ENCODE results near the gene MMRN2.

The MMRN2 gene

DNA sequence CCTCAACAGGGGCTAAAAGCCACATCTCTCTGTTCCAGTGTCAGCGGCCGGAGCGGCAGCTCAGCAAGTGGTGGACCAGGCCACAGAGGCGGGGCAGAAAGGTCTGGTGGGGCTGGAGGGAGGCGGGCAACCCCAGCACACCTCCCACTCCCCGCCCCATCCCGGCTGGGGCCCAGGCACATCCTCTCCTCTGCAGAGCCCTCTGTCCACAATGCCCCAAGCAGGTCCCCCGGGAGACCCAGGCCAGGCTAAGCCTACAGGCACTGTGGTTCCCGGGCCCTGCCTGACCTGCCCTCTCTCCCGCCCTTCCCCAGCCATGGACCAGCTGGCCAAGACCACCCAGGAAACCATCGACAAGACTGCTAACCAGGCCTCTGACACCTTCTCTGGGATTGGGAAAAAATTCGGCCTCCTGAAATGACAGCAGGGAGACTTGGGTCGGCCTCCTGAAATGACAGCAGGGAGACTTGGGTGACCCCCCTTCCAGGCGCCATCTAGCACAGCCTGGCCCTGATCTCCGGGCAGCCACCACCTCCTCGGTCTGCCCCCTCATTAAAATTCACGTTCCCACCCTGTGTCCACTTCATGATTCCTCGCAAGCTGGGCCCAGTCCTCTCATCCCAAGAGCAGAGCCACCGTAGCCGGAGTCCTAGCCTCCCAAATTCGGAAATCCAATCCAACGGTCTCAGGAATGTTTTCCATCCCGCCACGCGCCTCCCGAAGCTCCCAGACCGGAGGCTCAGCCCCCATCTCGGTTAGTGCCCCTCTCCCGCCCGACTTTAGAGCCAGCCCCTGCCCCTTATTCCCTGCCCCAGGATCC, 13.0 kb upstream of the MMRN2 start:
- DNase-seq = peak; percentile 68

DNA sequence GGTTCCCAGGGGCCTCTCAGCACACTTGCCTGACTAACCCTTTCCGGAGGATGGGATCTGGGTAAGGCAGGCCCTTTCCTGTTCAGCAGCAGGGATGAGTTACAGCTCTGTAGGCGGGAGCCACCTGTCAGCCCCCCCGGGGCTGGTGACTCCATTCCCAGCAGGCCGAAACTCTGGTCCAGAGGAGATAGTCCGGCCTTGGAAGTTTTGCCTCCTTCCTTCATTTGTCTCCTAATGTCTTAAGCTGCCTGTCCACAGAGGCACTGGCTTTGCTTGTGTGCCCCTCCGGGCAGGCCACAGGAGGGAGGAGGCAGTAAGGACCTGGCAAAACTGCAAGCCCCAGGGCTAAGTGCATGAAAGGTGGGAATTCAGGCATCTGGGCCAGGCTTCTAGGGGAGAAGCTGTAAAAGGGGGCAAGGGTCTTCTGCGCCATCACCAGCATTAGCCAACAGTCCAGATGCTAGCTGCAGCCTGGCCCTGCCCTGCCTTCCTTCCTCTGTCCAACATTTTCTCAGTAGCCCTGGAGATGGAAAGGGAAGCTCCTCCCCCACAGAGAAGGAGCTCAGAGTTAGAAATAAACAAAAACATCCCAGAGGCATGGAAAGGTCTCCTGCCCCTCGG, 12.1 kb upstream of the MMRN2 start:
- peak; percentile 39 for DNase-seq

GRCh38 chr10:86968994-86969355, 11.6 kb upstream of the MMRN2 start:
- DNase-seq = no peak

DNA sequence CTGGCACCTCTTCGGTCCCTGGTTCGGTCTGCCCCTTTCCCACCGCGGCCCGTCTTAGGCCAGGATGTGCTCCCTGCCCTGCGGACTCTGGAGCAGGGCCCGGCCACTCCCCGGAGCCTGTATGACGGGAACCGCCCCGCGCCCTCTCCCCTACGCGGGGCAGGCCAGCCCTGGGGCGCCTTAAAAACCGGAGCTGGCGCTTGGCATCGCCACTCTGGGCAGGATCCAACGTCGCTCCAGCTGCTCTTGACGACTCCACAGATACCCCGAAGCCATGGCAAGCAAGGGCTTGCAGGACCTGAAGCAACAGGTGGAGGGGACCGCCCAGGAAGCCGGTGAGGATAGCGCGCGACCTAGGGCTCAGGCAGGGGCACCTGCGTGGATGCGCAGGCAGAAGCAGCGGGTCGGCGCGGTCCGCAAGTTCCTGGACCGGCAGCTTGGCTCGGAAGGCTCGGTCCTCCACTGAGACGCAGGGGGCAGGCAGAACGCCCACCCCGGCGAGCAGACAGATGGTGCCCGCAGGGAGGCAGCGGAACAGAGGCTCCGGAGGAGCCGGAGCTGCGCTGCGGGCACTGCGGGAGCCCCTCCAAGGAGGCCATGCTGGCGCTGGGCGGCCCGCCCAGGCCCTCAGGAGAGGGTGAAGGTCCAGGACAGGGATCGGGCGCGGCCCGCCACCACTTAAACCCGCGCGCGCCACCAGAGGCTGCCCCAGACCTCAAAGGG, 11.0 kb upstream of the MMRN2 start, which contains the start of gene ADIRF:
Gene ADIRF, plus strand, starts transcription at position 212 of the 723 bp plus-strand sequence. Its CDS starts 63 bp downstream, at position 275.
- peak; percentile 56 for DNase-seq

- DNase-seq = no peak
These were observed 10.1 kb upstream of the MMRN2 start for GRCh38 chr10:86967481-86967941.

DNA sequence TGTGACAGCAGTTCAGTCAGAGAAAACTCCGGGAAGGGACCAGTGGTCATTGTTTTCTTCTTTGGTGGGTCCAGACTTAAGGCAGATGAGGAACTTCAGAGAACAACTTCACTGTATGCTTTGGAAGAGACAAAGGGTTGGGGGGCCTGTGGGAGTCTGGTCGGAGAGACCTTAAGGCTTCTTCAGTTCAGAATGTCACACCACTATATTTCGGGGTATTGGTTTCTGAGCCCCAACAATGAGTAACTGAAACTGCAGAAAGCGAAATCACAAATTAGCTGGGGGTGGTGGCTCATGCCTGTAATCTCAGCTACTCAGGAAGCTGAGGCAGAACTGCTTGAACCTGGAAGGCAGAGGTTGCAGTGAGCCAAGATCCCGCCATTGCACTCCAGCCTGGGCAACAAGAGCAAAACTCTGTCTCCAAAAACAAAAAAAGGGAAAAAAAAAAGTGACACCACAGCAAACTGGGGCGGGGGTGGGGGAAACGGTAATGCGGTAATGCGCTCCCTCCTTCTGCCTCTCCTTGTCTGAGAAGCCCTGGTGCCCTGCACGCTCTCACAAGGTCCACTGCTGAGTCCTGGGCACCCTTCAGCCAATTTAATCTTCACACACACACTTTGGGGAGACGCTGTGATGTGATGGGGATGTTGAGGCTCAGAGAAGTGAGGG, 8.7 kb upstream of the MMRN2 start:
- DNase-seq = no peak

- DNase-seq = no peak
These were observed 7.4 kb upstream of the MMRN2 start for GRCh38 chr10:86964847-86965190.

- no peak for DNase-seq
These were observed 6.8 kb upstream of the MMRN2 start for GRCh38 chr10:86964061-86964846.

- no peak for DNase-seq
These were observed 6.0 kb upstream of the MMRN2 start for GRCh38 chr10:86963341-86963919.

DNA sequence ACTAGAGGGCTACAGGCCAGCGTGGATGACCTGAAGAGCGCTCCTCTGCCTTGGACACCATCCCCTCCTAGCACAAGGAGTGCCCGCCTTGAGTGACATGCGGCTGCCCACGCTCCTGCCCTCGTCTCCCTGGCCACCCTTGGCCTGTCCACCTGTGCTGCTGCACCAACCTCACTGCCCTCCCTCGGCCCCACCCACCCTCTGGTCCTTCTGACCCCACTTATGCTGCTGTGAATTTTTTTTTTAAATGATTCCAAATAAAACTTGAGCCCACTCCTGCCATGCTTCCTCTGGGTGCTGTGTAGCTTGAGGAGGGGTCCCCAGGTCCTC, 5.5 kb upstream of the MMRN2 start:
- no peak for DNase-seq

DNA sequence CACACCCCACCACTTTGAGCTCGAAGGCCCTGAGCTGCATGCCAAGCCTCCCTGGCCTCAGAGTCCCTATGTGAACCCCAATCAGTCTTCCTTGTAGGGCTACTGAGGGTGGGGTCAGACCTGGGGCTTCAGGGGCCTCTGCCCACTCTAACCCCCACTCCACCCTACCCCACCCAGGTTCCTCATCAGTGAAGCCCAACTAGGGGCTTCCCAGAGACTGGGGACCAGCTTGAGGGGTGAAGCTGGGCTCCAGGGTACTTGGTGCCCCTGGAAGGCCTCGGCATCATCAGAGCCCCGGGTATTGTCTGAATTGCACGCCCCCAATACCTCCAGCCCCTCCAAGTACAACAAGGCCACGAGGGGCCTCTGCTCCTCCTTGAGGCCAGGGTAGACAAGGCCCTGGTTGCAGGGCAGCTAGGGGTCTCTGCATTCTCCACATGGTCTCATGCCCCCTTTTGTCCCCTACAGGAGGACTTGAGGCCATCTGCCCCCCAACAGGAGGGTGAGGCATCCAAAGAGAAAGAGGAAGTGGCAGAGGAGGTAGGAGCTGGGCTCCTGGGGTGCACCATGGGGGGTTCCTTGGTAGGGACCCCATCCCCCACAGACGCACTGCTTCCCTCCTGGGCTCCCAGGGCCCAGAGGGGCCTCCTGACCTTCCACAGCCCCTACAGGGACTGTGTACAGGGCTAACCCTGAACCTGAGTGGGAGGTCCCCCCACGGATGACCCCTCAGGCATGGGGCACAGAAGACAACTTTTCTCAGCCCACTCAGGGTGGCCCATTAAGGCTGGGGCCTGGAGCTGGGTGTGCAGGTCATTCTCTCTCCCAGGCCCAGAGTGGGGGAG, 4.9 kb upstream of the MMRN2 start:
- no peak for DNase-seq

DNA sequence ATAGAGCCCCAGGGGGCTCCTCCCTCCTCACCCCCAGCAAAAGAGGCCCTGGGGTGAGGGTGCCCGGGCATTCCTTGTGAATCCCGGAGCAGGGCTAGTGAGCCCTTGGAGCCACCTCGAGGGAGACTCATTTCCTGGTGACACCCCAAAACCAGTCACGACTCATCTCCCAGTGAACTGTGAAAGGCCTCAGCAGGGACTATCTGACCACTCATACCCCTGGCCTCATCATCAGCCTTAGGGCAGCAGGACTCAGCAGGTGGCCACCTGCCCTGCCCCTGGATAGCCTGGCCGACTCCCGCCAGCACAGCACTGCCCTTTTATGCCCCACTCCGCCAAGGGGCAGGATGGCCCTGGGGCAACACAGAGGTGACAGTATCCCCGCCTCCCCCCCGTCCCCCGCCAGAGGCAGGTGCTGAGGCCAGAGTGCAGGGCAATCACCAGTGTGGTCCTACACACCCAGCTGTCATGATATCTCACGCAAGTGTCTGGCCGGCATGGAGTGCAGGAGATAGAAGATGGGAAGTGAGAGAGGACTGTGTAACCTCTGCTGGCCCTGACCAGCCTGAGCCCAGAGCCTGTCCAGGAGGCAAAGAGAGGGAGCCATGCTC, 4.2 kb upstream of the MMRN2 start:
- DNase-seq = no peak

- DNase-seq = no peak
These were observed 3.5 kb upstream of the MMRN2 start for GRCh38 chr10:86960863-86961434.

DNA sequence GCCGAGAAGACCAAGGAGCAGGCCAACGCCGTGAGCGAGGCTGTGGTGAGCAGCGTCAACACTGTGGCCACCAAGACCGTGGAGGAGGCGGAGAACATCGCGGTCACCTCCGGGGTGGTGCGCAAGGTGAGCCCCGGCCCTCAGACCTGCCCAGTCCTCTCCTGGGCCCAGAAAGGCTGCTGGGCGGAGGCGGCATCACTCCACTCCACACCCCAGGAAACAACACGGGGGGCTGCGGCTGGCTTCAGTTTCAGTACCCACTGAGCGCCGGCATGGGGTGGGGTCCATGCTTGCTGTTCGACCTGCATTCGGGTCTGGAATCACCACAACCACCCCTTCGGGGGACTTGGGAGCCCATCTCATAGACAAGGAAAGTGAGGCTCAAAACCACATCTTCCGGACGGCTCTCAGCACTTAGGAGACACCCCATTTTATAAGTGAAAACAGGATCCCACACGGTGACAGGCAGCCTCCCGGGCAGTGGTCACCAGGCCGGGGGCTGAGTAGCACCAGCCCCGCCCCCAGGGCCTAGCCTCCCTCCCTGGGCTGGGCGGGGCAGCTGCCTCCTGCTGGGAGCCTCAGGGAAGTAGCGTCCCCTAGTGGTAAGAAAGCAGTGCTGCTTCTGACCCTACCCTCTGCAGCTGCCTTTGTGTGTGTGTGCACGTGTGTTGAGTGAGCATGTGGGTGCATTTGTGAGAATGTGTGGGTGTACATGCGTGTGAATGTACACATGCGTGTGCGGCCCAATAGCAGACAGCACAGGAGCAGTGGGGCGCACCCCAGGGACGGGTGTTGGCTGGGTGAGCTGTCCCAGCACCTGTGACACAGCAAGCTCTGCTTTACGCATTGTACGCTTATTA, 2.8 kb upstream of the MMRN2 start:
- DNase-seq = no peak

GRCh38 chr10:86959737-86960002, 2.3 kb upstream of the MMRN2 start:
- no peak for DNase-seq

GRCh38 chr10:86958901-86959736, 1.7 kb upstream of the MMRN2 start:
- DNase-seq = peak; percentile 59

DNA sequence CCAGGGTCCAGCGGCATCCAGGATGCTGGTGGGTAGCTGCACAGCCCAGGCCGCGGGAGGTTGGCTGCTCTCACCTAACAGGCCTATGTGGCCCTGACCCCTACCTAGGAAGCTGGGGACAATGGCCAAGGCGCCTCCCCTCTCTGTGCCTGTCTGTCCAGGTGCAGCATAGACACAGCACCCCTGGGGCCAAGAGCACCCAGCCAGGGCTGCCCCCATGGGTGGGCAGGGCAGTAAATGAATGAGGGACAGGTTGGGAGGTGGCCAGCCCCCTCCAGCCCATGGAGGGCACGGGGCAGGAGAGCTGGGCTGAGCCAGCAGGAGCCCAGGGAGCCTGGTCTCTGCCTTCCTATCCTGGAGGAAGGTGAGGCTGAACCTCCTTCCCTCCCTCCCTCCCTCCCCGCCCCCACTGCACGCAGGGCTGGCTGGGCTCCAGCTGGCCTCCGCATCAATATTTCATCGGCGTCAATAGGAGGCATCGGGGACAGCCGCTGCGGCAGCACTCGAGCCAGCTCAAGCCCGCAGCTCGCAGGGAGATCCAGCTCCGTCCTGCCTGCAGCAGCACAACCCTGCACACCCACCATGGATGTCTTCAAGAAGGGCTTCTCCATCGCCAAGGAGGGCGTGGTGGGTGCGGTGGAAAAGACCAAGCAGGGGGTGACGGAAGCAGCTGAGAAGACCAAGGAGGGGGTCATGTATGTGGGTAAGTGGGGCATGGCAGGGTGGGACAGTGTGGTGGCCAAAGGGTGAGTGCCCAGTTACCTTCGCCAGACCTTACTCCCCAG, 893 bp upstream of the MMRN2 start, which contains the start of gene SNCG:
Gene SNCG, plus strand, starts transcription at position 484 of the 785 bp plus-strand sequence. Its CDS starts 99 bp downstream, at position 583.
- no peak for DNase-seq

Measured in right kidney (tissue), 1 donor.